ENCODE results near the gene NLRC5.

NLRC5 gene

DNA sequence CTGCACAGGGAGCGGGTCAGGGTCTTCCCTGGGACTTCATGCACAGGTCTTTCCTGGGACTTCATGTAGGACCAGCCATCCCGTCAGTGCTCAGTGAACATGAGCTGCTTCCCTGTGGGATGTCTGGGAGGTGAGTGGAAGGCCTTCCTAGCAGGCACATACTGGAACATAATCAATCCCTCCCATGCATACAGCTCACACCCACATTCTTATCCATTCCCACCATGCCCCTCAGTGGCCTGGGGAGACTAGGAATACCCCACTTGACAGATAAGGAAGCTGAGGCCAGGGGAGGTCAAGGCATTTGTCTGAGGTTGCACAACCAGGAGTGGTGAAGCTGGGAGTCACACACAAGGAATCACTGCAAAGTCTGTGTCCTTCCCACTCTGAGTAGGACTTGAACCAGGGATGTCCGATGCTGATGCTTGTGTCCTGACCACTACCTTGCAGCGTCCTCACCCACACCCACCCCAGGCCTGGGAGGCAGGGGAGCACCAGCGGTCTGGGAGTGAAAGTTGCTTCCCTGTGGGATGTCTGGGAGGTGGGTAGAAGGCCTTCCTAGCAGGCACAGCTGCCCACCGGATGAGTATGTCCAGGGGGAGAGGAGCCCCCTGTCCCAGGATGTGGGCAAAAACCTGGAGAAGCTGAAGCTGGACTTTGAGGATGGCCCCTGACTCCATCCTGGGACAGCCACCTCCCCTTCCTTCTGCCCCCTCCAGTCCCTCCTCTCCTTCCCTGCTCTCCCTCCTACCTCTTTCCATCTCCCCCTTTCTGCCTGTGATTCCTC, 1.0 kb upstream of the NLRC5 start (continued):
- TF ChIP-seq, protein P1, sequence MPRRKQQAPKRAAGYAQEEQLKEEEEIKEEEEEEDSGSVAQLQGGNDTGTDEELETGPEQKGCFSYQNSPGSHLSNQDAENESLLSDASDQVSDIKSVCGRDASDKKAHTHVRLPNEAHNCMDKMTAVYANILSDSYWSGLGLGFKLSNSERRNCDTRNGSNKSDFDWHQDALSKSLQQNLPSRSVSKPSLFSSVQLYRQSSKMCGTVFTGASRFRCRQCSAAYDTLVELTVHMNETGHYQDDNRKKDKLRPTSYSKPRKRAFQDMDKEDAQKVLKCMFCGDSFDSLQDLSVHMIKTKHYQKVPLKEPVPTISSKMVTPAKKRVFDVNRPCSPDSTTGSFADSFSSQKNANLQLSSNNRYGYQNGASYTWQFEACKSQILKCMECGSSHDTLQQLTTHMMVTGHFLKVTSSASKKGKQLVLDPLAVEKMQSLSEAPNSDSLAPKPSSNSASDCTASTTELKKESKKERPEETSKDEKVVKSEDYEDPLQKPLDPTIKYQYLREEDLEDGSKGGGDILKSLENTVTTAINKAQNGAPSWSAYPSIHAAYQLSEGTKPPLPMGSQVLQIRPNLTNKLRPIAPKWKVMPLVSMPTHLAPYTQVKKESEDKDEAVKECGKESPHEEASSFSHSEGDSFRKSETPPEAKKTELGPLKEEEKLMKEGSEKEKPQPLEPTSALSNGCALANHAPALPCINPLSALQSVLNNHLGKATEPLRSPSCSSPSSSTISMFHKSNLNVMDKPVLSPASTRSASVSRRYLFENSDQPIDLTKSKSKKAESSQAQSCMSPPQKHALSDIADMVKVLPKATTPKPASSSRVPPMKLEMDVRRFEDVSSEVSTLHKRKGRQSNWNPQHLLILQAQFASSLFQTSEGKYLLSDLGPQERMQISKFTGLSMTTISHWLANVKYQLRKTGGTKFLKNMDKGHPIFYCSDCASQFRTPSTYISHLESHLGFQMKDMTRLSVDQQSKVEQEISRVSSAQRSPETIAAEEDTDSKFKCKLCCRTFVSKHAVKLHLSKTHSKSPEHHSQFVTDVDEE (CRISPR knock-in tag; IDR thresholded peaks at IDR 0.05), result no peak
- TF ChIP-seq, protein P2, sequence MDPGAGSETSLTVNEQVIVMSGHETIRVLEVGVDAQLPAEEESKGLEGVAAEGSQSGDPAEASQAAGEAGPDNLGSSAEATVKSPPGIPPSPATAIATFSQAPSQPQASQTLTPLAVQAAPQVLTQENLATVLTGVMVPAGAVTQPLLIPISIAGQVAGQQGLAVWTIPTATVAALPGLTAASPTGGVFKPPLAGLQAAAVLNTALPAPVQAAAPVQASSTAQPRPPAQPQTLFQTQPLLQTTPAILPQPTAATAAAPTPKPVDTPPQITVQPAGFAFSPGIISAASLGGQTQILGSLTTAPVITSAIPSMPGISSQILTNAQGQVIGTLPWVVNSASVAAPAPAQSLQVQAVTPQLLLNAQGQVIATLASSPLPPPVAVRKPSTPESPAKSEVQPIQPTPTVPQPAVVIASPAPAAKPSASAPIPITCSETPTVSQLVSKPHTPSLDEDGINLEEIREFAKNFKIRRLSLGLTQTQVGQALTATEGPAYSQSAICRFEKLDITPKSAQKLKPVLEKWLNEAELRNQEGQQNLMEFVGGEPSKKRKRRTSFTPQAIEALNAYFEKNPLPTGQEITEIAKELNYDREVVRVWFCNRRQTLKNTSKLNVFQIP (CRISPR knock-in tag; IDR thresholded peaks at IDR 0.05; ENCODE audit: borderline replicate concordance, low read depth), result no peak
- TF ChIP-seq ARNTL (CRISPR knock-in tag; IDR thresholded peaks at IDR 0.05; ENCODE audit: borderline replicate concordance, low read depth) (no peak), BACH2 (CRISPR knock-in tag; IDR thresholded peaks at IDR 0.05; ENCODE audit: borderline replicate concordance) (no peak)

DNA sequence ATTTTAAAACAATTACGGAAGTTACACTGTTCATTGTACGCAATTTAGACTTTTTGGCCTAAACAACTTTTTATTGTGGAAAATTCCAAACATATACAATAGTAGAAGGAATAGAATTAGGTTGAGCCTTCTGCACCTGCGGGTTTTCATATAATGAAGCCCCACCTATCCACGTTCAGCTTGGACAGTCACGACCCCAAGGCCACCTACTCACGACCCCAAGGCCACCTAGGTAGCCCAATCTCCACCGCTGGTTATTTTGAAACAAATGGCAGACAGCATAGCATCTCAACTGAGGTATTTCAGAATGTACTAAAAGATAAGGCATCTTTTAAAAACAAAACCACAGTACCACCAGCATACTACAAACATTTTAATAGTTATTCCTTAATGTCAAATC, 631 bp downstream of the NLRC5 start:
- ATAC-seq, result no peak
- TF ChIP-seq ZNF8 (CRISPR knock-in tag; IDR thresholded peaks at IDR 0.05) (no peak), ARNTL (CRISPR knock-in tag; IDR thresholded peaks at IDR 0.05; ENCODE audit: borderline replicate concordance, low read depth) (no peak), PPARA (CRISPR knock-in tag; IDR thresholded peaks at IDR 0.05; ENCODE audit: borderline replicate concordance) (no peak), RARB (CRISPR knock-in tag; IDR thresholded peaks at IDR 0.05) (no peak), SNAI2 (CRISPR knock-in tag; IDR thresholded peaks at IDR 0.05) (no peak), GLIS3 (CRISPR knock-in tag; IDR thresholded peaks at IDR 0.05) (no peak), ISL1 (CRISPR knock-in tag; IDR thresholded peaks at IDR 0.05) (no peak), ZNF565 (CRISPR knock-in tag; conservative IDR thresholded peaks at IDR 0.05; ENCODE audit: low read depth) (no peak), ZNF70 (CRISPR knock-in tag; IDR thresholded peaks at IDR 0.05) (no peak), ZC3H10 (CRISPR knock-in tag; IDR thresholded peaks at IDR 0.05) (no peak), ZFP3 (CRISPR knock-in tag; IDR thresholded peaks at IDR 0.05) (no peak), TCF4 (CRISPR knock-in tag; IDR thresholded peaks at IDR 0.05; ENCODE audit: borderline replicate concordance) (no peak), OSR1 (CRISPR knock-in tag; IDR thresholded peaks at IDR 0.05) (no peak), ZFP30 (CRISPR knock-in tag; IDR thresholded peaks at IDR 0.05) (no peak), CSDC2 (CRISPR knock-in tag; IDR thresholded peaks at IDR 0.05) (no peak)
- TF ChIP-seq, protein P3, sequence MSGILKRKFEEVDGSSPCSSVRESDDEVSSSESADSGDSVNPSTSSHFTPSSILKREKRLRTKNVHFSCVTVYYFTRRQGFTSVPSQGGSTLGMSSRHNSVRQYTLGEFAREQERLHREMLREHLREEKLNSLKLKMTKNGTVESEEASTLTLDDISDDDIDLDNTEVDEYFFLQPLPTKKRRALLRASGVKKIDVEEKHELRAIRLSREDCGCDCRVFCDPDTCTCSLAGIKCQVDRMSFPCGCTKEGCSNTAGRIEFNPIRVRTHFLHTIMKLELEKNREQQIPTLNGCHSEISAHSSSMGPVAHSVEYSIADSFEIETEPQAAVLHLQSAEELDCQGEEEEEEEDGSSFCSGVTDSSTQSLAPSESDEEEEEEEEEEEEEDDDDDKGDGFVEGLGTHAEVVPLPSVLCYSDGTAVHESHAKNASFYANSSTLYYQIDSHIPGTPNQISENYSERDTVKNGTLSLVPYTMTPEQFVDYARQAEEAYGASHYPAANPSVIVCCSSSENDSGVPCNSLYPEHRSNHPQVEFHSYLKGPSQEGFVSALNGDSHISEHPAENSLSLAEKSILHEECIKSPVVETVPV (CRISPR knock-in tag; IDR thresholded peaks at IDR 0.05), result no peak
- TF ChIP-seq, protein P4, sequence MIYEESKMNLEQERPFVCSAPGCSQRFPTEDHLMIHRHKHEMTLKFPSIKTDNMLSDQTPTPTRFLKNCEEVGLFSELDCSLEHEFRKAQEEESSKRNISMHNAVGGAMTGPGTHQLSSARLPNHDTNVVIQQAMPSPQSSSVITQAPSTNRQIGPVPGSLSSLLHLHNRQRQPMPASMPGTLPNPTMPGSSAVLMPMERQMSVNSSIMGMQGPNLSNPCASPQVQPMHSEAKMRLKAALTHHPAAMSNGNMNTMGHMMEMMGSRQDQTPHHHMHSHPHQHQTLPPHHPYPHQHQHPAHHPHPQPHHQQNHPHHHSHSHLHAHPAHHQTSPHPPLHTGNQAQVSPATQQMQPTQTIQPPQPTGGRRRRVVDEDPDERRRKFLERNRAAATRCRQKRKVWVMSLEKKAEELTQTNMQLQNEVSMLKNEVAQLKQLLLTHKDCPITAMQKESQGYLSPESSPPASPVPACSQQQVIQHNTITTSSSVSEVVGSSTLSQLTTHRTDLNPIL (CRISPR knock-in tag; IDR thresholded peaks at IDR 0.05; ENCODE audit: low read depth), result no peak
- TF ChIP-seq, protein P1 (CRISPR knock-in tag; IDR thresholded peaks at IDR 0.05), result no peak
- TF ChIP-seq, protein P2 (CRISPR knock-in tag; IDR thresholded peaks at IDR 0.05; ENCODE audit: borderline replicate concordance, low read depth), result no peak
- TF ChIP-seq, protein P5, sequence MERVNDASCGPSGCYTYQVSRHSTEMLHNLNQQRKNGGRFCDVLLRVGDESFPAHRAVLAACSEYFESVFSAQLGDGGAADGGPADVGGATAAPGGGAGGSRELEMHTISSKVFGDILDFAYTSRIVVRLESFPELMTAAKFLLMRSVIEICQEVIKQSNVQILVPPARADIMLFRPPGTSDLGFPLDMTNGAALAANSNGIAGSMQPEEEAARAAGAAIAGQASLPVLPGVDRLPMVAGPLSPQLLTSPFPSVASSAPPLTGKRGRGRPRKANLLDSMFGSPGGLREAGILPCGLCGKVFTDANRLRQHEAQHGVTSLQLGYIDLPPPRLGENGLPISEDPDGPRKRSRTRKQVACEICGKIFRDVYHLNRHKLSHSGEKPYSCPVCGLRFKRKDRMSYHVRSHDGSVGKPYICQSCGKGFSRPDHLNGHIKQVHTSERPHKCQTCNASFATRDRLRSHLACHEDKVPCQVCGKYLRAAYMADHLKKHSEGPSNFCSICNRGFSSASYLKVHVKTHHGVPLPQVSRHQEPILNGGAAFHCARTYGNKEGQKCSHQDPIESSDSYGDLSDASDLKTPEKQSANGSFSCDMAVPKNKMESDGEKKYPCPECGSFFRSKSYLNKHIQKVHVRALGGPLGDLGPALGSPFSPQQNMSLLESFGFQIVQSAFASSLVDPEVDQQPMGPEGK (CRISPR knock-in tag; IDR thresholded peaks at IDR 0.05; ENCODE audit: borderline replicate concordance), result no peak

All from SK-N-SH treated with all-trans-retinoic acid at 6 μM for 48 hours (cell line).